GM23338 (cell line): ENCODE measurements around the gene IFNA17. TPM values are rescaled to one million over a fixed set of nuclear protein-coding genes. Genes with fewer than 3 reads are reported as not detected.

Experiments used
- ATAC-seq: fragments of 200-7000 bp; cut with Tn5 transposase; 3 replicates; pipeline ENCODE4 v1.9.1; 2020
- DNase-seq: peaks from one replicate; pipeline ENCODE4 v3.0.0-alpha.2; 2015; ENCODE audit warnings: low spot score
- H2AFZ ChIP-seq: fragments of 200-600 bp; sonication (generic); 2 replicates; pipeline ENCODE4 v1.8.0; 2016; ENCODE audit warnings: antibody characterized with exemption, mild to moderate bottlenecking, moderate library complexity
- H3F3A ChIP-seq: fragments of 200-600 bp; sonication (generic); replicated peaks from 2 replicates; pipeline ENCODE4 v1.8.0; 2017; ENCODE audit warnings: antibody characterized with exemption, mixed run types, low read depth
- H3K27ac ChIP-seq: fragments of 200-600 bp; sonication (generic); 2 replicates; pipeline ENCODE4 v1.6.1; 2016; ENCODE audit warnings: low read depth
- H3K27me3 ChIP-seq: fragments of 200-600 bp; sonication (generic); 2 replicates; pipeline ENCODE4 v1.8.0; 2016; ENCODE audit warnings: mild to moderate bottlenecking, mixed run types, moderate library complexity; ENCODE audit not compliant: insufficient read depth
- H3K36me3 ChIP-seq: fragments of 200-600 bp; sonication (generic); 2 replicates; pipeline ENCODE4 v1.8.0; 2016; ENCODE audit warnings: mild to moderate bottlenecking; ENCODE audit not compliant: insufficient read depth
- H3K4me1 ChIP-seq: fragments of 200-600 bp; sonication (generic); 2 replicates; pipeline ENCODE4 v1.8.0; 2016; ENCODE audit warnings: mild to moderate bottlenecking, moderate library complexity; ENCODE audit not compliant: insufficient read depth
- H3K4me2 ChIP-seq: fragments of 200-600 bp; sonication (generic); 2 replicates; pipeline ENCODE4 v1.7.1; 2017; ENCODE audit warnings: mixed run types
- H3K4me3 ChIP-seq: fragments of 200-600 bp; sonication (generic); 2 replicates; pipeline ENCODE4 v1.6.1; 2016; ENCODE audit warnings: mixed run types
- H3K79me2 ChIP-seq: fragments of 200-600 bp; sonication (generic); replicated peaks from 2 replicates; pipeline ENCODE4 v1.8.0; 2017; ENCODE audit warnings: mild to moderate bottlenecking; ENCODE audit not compliant: insufficient read depth
- H3K9me2 ChIP-seq: fragments of 200-600 bp; sonication (generic); 2 replicates; pipeline ENCODE4 v1.8.0; 2017; ENCODE audit not compliant: insufficient read depth
- H4K20me1 ChIP-seq: fragments of 200-600 bp; sonication (generic); replicated peaks from 2 replicates; pipeline ENCODE4 v1.8.0; 2017; ENCODE audit warnings: mild to moderate bottlenecking; ENCODE audit not compliant: insufficient read depth
- H3K27ac Mint-ChIP-seq: 2 replicates; pipeline ENCODE4 v1.8.0; 2020; ENCODE audit warnings: inconsistent platforms, mild to moderate bottlenecking, moderate library complexity, mixed read lengths
- H3K27me3 Mint-ChIP-seq: 3 replicates; pipeline ENCODE4 v1.8.0; 2022; ENCODE audit warnings: low read depth, mild to moderate bottlenecking, moderate library complexity, mixed read lengths, inconsistent platforms; ENCODE audit not compliant: insufficient read depth, poor library complexity
- H3K36me3 Mint-ChIP-seq: 3 replicates; pipeline ENCODE4 v1.8.0; 2021; ENCODE audit warnings: low read depth, mild to moderate bottlenecking, inconsistent platforms, moderate library complexity, mixed read lengths
- H3K4me1 Mint-ChIP-seq: 3 replicates; pipeline ENCODE4 v1.8.0; 2020; ENCODE audit warnings: mild to moderate bottlenecking, inconsistent platforms, mixed read lengths
- H3K4me3 Mint-ChIP-seq: 3 replicates; pipeline ENCODE4 v1.8.0; 2021; ENCODE audit warnings: moderate library complexity, mild to moderate bottlenecking, inconsistent platforms, mixed read lengths
- H3K9me3 Mint-ChIP-seq: 3 replicates; pipeline ENCODE4 v1.8.0; 2020; ENCODE audit warnings: moderate library complexity, mild to moderate bottlenecking, inconsistent platforms, mixed read lengths
- CREB1 ChIP-seq: fragments of 250-450 bp; sonication (Bioruptor Pico); IDR thresholded peaks from 2 replicates; pipeline ENCODE4 v1.5.0; 2020; ENCODE audit warnings: low read depth, mild to moderate bottlenecking, moderate library complexity
- EZH2 ChIP-seq: fragments of 200-600 bp; sonication (generic); IDR thresholded peaks from one replicate; pipeline ENCODE4 v1.8.0; 2017; ENCODE audit warnings: antibody characterized with exemption, mild to moderate bottlenecking, low read depth; ENCODE audit not compliant: unreplicated experiment
- EZH2phosphoT487 ChIP-seq: fragments of 200-600 bp; sonication (generic); IDR thresholded peaks from one replicate; pipeline ENCODE4 v1.8.1; 2018; ENCODE audit warnings: antibody characterized with exemption; ENCODE audit not compliant: unreplicated experiment
- JUNB ChIP-seq: IDR thresholded peaks from one replicate; pipeline ENCODE4 v1.6.1; 2016; ENCODE audit warnings: antibody characterized with exemption; ENCODE audit not compliant: unreplicated experiment
- NANOG ChIP-seq: IDR thresholded peaks from 2 replicates; pipeline ENCODE4 v1.6.1; 2016; ENCODE audit warnings: antibody characterized with exemption, borderline replicate concordance
- POLR2AphosphoS5 ChIP-seq: IDR thresholded peaks from 2 replicates; pipeline ENCODE4 v1.6.1; 2016; ENCODE audit warnings: antibody characterized with exemption, low read depth
- STAT1 ChIP-seq: IDR thresholded peaks from one replicate; pipeline ENCODE4 v1.6.1; 2016; ENCODE audit warnings: antibody characterized with exemption; ENCODE audit not compliant: unreplicated experiment
- ZNF114 ChIP-seq: fragments of 250-450 bp; sonication (Bioruptor Pico); IDR thresholded peaks from 2 replicates; pipeline ENCODE4 v1.5.0; 2020; ENCODE audit warnings: mild to moderate bottlenecking, moderate library complexity
- ZNF331 ChIP-seq: fragments of 250-450 bp; sonication (Bioruptor Pico); IDR thresholded peaks from 2 replicates; pipeline ENCODE4 v1.5.0; 2020; ENCODE audit warnings: low read depth, mild to moderate bottlenecking, moderate library complexity
- polyA plus RNA-seq: library from polyadenylated mRNA; unstranded; fragments of >200 nt; fragmentation: Nextera tagmentation; extraction: Ambion mirVana; gene quantifications from 2 replicates; pipeline ENCODE4 v1.2.1, GENCODE V29; 2016
- total RNA-seq: library from RNA; depleted of rRNA; stranded (reverse); fragments of >200 nt; shearing (Covaris generic); gene quantifications from 2 replicates; pipeline ENCODE4 v1.2.3, GENCODE V29; 2014
- TF ChIP-seq, protein P1 (sequence below): IDR thresholded peaks from one replicate; pipeline ENCODE4 v1.6.1; 2018; ENCODE audit warnings: antibody characterized with exemption; ENCODE audit not compliant: unreplicated experiment
- TF ChIP-seq, protein P2 (sequence below): fragments of 250-450 bp; sonication (Bioruptor Pico); IDR thresholded peaks from 2 replicates; pipeline ENCODE4 v1.5.0; 2020; ENCODE audit warnings: mild to moderate bottlenecking, moderate library complexity
- TF ChIP-seq, protein P3 (sequence below), 2 experiments: fragments of 200-600 bp in 1 of 2; sonication (generic) in 1 of 2; conservative IDR thresholded peaks; 2 replicates each; pipeline versions ENCODE4 v1.5.1 to v1.6.1; 2016 to 2017; ENCODE audit warnings: antibody characterized with exemption in 2 of 2, low read depth in 2 of 2, mild to moderate bottlenecking in 2 of 2, moderate library complexity in 1 of 2
- TF ChIP-seq, protein P4 (sequence below): IDR thresholded peaks from 2 replicates; pipeline ENCODE4 v1.6.1; 2016; ENCODE audit warnings: antibody characterized with exemption

The IFNA17 gene
- total and polyA plus RNA-seq, 2 experiments from 2014 or later = not detected

DNA sequence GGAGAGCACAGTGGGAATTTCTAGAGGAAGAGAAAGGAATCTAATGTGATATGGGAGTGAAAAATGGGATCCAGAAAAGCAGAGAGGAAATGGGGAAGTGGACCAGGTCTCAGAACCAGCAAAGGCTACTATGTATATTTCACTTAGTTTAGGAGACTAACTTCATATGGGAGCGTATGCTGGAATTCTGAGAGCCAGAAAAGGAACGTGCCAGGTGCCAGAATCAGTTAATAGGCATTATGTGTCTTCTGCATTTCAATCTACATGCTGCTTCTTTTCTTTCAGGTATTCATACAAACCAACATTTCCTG lies 40.3 kb upstream of the IFNA17 start:
- TF ChIP-seq, protein P1, sequence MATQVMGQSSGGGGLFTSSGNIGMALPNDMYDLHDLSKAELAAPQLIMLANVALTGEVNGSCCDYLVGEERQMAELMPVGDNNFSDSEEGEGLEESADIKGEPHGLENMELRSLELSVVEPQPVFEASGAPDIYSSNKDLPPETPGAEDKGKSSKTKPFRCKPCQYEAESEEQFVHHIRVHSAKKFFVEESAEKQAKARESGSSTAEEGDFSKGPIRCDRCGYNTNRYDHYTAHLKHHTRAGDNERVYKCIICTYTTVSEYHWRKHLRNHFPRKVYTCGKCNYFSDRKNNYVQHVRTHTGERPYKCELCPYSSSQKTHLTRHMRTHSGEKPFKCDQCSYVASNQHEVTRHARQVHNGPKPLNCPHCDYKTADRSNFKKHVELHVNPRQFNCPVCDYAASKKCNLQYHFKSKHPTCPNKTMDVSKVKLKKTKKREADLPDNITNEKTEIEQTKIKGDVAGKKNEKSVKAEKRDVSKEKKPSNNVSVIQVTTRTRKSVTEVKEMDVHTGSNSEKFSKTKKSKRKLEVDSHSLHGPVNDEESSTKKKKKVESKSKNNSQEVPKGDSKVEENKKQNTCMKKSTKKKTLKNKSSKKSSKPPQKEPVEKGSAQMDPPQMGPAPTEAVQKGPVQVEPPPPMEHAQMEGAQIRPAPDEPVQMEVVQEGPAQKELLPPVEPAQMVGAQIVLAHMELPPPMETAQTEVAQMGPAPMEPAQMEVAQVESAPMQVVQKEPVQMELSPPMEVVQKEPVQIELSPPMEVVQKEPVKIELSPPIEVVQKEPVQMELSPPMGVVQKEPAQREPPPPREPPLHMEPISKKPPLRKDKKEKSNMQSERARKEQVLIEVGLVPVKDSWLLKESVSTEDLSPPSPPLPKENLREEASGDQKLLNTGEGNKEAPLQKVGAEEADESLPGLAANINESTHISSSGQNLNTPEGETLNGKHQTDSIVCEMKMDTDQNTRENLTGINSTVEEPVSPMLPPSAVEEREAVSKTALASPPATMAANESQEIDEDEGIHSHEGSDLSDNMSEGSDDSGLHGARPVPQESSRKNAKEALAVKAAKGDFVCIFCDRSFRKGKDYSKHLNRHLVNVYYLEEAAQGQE = no peak
- TF ChIP-seq NANOG (no peak), ZNF114 (CRISPR knock-in tag) (no peak), POLR2AphosphoS5 (no peak), STAT1 (no peak), CREB1 (CRISPR knock-in tag) (no peak), ZNF331 (CRISPR knock-in tag) (no peak), EZH2 (no peak), JUNB (no peak), EZH2phosphoT487 (no peak)
- TF ChIP-seq, protein P2, sequence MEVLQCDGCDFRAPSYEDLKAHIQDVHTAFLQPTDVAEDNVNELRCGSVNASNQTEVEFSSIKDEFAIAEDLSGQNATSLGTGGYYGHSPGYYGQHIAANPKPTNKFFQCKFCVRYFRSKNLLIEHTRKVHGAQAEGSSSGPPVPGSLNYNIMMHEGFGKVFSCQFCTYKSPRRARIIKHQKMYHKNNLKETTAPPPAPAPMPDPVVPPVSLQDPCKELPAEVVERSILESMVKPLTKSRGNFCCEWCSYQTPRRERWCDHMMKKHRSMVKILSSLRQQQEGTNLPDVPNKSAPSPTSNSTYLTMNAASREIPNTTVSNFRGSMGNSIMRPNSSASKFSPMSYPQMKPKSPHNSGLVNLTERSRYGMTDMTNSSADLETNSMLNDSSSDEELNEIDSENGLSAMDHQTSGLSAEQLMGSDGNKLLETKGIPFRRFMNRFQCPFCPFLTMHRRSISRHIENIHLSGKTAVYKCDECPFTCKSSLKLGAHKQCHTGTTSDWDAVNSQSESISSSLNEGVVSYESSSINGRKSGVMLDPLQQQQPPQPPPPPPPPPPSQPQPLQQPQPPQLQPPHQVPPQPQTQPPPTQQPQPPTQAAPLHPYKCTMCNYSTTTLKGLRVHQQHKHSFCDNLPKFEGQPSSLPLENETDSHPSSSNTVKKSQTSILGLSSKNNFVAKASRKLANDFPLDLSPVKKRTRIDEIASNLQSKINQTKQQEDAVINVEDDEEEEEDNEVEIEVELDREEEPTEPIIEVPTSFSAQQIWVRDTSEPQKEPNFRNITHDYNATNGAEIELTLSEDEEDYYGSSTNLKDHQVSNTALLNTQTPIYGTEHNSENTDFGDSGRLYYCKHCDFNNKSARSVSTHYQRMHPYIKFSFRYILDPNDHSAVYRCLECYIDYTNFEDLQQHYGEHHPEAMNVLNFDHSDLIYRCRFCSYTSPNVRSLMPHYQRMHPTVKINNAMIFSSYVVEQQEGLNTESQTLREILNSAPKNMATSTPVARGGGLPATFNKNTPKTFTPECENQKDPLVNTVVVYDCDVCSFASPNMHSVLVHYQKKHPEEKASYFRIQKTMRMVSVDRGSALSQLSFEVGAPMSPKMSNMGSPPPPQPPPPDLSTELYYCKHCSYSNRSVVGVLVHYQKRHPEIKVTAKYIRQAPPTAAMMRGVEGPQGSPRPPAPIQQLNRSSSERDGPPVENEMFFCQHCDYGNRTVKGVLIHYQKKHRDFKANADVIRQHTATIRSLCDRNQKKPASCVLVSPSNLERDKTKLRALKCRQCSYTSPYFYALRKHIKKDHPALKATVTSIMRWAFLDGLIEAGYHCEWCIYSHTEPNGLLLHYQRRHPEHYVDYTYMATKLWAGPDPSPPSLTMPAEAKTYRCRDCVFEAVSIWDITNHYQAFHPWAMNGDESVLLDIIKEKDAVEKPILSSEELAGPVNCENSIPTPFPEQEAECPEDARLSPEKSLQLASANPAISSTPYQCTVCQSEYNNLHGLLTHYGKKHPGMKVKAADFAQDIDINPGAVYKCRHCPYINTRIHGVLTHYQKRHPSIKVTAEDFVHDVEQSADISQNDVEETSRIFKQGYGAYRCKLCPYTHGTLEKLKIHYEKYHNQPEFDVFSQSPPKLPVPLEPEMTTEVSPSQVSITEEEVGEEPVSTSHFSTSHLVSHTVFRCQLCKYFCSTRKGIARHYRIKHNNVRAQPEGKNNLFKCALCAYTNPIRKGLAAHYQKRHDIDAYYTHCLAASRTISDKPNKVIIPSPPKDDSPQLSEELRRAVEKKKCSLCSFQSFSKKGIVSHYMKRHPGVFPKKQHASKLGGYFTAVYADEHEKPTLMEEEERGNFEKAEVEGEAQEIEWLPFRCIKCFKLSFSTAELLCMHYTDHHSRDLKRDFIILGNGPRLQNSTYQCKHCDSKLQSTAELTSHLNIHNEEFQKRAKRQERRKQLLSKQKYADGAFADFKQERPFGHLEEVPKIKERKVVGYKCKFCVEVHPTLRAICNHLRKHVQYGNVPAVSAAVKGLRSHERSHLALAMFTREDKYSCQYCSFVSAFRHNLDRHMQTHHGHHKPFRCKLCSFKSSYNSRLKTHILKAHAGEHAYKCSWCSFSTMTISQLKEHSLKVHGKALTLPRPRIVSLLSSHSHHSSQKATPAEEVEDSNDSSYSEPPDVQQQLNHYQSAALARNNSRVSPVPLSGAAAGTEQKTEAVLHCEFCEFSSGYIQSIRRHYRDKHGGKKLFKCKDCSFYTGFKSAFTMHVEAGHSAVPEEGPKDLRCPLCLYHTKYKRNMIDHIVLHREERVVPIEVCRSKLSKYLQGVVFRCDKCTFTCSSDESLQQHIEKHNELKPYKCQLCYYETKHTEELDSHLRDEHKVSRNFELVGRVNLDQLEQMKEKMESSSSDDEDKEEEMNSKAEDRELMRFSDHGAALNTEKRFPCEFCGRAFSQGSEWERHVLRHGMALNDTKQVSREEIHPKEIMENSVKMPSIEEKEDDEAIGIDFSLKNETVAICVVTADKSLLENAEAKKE = no peak
- TF ChIP-seq, protein P3, sequence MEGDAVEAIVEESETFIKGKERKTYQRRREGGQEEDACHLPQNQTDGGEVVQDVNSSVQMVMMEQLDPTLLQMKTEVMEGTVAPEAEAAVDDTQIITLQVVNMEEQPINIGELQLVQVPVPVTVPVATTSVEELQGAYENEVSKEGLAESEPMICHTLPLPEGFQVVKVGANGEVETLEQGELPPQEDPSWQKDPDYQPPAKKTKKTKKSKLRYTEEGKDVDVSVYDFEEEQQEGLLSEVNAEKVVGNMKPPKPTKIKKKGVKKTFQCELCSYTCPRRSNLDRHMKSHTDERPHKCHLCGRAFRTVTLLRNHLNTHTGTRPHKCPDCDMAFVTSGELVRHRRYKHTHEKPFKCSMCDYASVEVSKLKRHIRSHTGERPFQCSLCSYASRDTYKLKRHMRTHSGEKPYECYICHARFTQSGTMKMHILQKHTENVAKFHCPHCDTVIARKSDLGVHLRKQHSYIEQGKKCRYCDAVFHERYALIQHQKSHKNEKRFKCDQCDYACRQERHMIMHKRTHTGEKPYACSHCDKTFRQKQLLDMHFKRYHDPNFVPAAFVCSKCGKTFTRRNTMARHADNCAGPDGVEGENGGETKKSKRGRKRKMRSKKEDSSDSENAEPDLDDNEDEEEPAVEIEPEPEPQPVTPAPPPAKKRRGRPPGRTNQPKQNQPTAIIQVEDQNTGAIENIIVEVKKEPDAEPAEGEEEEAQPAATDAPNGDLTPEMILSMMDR (conservative IDR thresholded peaks at IDR 0.05; ENCODE audit: low read depth in 2 of 2) = no peak
- TF ChIP-seq, protein P4, sequence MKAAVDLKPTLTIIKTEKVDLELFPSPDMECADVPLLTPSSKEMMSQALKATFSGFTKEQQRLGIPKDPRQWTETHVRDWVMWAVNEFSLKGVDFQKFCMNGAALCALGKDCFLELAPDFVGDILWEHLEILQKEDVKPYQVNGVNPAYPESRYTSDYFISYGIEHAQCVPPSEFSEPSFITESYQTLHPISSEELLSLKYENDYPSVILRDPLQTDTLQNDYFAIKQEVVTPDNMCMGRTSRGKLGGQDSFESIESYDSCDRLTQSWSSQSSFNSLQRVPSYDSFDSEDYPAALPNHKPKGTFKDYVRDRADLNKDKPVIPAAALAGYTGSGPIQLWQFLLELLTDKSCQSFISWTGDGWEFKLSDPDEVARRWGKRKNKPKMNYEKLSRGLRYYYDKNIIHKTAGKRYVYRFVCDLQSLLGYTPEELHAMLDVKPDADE = no peak
- Histone ChIP-seq H3K27ac (no peak overlapping the region), H3K4me1 (no peaks in the 10 kb centered on the region), H3K4me2 (no peak overlapping the region), H3F3A (no peaks in the 10 kb centered on the region), H2AFZ (no peak overlapping the region), H3K79me2 (no peaks in the 10 kb centered on the region), H3K27me3 (peaks cover 87% of the 10 kb centered on the region), H4K20me1 (no peaks in the 10 kb centered on the region; the same call in 1 of the 2 replicates), H3K9me2 (no peaks in the 10 kb centered on the region), H3K36me3 (no peaks in the 10 kb centered on the region), H3K4me3 (no peak overlapping the region)
- Mint-ChIP-seq H3K9me3 (peaks cover 5% of the 10 kb centered on the region), H3K27ac (no peak overlapping the region), H3K27me3 (peaks cover 72% of the 10 kb centered on the region), H3K36me3 (no peaks in the 10 kb centered on the region), H3K4me1 (peaks cover 5% of the 10 kb centered on the region; the same call in 1 of the 3 replicates), H3K4me3 (no peak overlapping the region)
- ATAC-seq = no peak
- DNase-seq = no peak
